Endodermal cell (in vitro differentiated cells): ENCODE results near the gene VSTM4. TPM values are rescaled to one million over a fixed set of nuclear protein-coding genes. Genes with fewer than 3 reads are reported as not detected.

Experiments
- DNase-seq: peaks from one replicate; pipeline ENCODE4 v3.0.0-alpha.2; 2017
- H3K27ac ChIP-seq: 2 replicates; pipeline ENCODE4 v1.5.1; 2013; ENCODE audit warnings: mild to moderate bottlenecking, low read depth, low read length, moderate library complexity
- H3K27me3 ChIP-seq: 2 replicates; pipeline ENCODE4 v1.6.1; 2013; ENCODE audit warnings: mild to moderate bottlenecking, low read length, moderate library complexity; ENCODE audit not compliant: insufficient read depth, control insufficient read depth, poor library complexity, severe bottlenecking
- H3K36me3 ChIP-seq: 2 replicates; pipeline ENCODE4 v1.7.0; 2013; ENCODE audit warnings: mild to moderate bottlenecking, low read length, moderate library complexity; ENCODE audit not compliant: control insufficient read depth, insufficient read depth
- H3K4me1 ChIP-seq: one replicate; pipeline ENCODE4 v1.7.0; 2013; ENCODE audit warnings: low read length; ENCODE audit not compliant: control insufficient read depth, insufficient read depth
- H3K4me3 ChIP-seq: 2 replicates; pipeline ENCODE4 v1.5.1; 2013; ENCODE audit warnings: mild to moderate bottlenecking, low read length, moderate library complexity
- H3K9ac ChIP-seq: 2 replicates; pipeline ENCODE4 v1.6.1; 2013; ENCODE audit warnings: mild to moderate bottlenecking, low read length, moderate library complexity; ENCODE audit not compliant: poor library complexity, severe bottlenecking; ENCODE audit errors: extremely low read depth
- H3K9me3 ChIP-seq: 2 replicates; pipeline ENCODE4 v1.6.1; 2013; ENCODE audit warnings: mild to moderate bottlenecking, low read length, moderate library complexity; ENCODE audit not compliant: control insufficient read depth
- H3K27ac Mint-ChIP-seq: 2 replicates; pipeline ENCODE4 v1.8.0; 2020; ENCODE audit warnings: mixed read lengths
- H3K27me3 Mint-ChIP-seq: 2 replicates; pipeline ENCODE4 v1.8.0; 2021; ENCODE audit warnings: mild to moderate bottlenecking, mixed read lengths; ENCODE audit not compliant: insufficient read depth
- H3K36me3 Mint-ChIP-seq: 2 replicates; pipeline ENCODE4 v1.8.0; 2020; ENCODE audit warnings: low read depth, mixed read lengths
- H3K4me1 Mint-ChIP-seq: 2 replicates; pipeline ENCODE4 v1.8.0; 2020; ENCODE audit warnings: mixed read lengths
- H3K4me3 Mint-ChIP-seq: 2 replicates; pipeline ENCODE4 v1.8.0; 2020; ENCODE audit warnings: mild to moderate bottlenecking, moderate library complexity, mixed read lengths
- H3K9me3 Mint-ChIP-seq: 2 replicates; pipeline ENCODE4 v1.8.0; 2020; ENCODE audit warnings: mild to moderate bottlenecking, mixed read lengths
- CTCF ChIP-seq: fragments of 200-600 bp; sonication (generic); conservative IDR thresholded peaks from 2 replicates; pipeline ENCODE4 v1.5.0; 2021; ENCODE audit warnings: antibody characterized with exemption, mild to moderate bottlenecking
- WGBS, 2 experiments: methylation state at CpG; one replicate each; pipeline versions ENCODE4 v1.1.5 to v1.1.7; 2013; ENCODE audit warnings: missing lambda C conversion rate in 2 of 2, mixed read lengths in 1 of 2; ENCODE audit not compliant: insufficient coverage in 1 of 2, insufficient read length in 1 of 2; 5-methylcytosine and 5-hydroxymethylcytosine counted together
- total RNA-seq, 2 donors: library from RNA; stranded (reverse); fragmentation: NEBNext Ultra II Directional in 1 of 2; extraction: Animal tissue kit (Norgen Biotek cat#: 25700) in 1 of 2; gene quantifications; 2 replicates in 1 of 2; 3 replicates in 1 of 2; pipeline ENCODE4 v1.2.1, GENCODE V29; 2021

The VSTM4 gene
- total RNA-seq, 2 donors from 2014 or later = 0.51 to 0.77 TPM

- Mint-ChIP-seq H3K27me3 (no peaks in the 10 kb centered on the region), H3K4me3 (no peak overlapping the region), H3K27ac (no peak overlapping the region), H3K36me3 (no peaks in the 10 kb centered on the region), H3K4me1 (peaks cover 4% of the 10 kb centered on the region), H3K9me3 (no peaks in the 10 kb centered on the region)
- no peak overlapping the region for H3K9ac ChIP-seq
- no peak overlapping the region for H3K27ac ChIP-seq
- no peak for DNase-seq
- H3K36me3 ChIP-seq = no peaks in the 10 kb centered on the region
- H3K4me3 ChIP-seq = no peak overlapping the region
- no peaks in the 10 kb centered on the region for H3K27me3 ChIP-seq
- 90 to 97% methylated on average over 4 to 5 of the region's 5 CpGs for WGBS, 2 experiments
- no peaks in the 10 kb centered on the region for H3K4me1 ChIP-seq
- H3K9me3 ChIP-seq = no peaks in the 10 kb centered on the region
- no peak for TF ChIP-seq CTCF
These were observed 45.5 kb upstream of the VSTM4 start for GRCh38 chr10:49160814-49161213.

- peaks cover 4% of the 10 kb centered on the region for H3K4me1 Mint-ChIP-seq
- no peak for DNase-seq
- TF ChIP-seq CTCF = no peak
- H3K4me1 ChIP-seq = no peaks in the 10 kb centered on the region
- 90% methylated on average over 5 of the region's 5 CpGs; no CpG with 5 or more reads in 1 of the 2 experiments for WGBS, 2 experiments
- H3K27me3 ChIP-seq = no peaks in the 10 kb centered on the region
- no peaks in the 10 kb centered on the region for H3K36me3 Mint-ChIP-seq
- no peaks in the 10 kb centered on the region for H3K9me3 ChIP-seq
- no peak overlapping the region for H3K27ac Mint-ChIP-seq
- H3K27ac ChIP-seq = no peak overlapping the region
- no peak overlapping the region for H3K4me3 ChIP-seq
- no peak overlapping the region for H3K9ac ChIP-seq
- no peaks in the 10 kb centered on the region for H3K36me3 ChIP-seq
- no peak overlapping the region for H3K4me3 Mint-ChIP-seq
- no peaks in the 10 kb centered on the region for H3K9me3 Mint-ChIP-seq
- no peaks in the 10 kb centered on the region for H3K27me3 Mint-ChIP-seq
These were observed 44.8 kb upstream of the VSTM4 start for GRCh38 chr10:49160110-49160509.

GRCh38 chr10:49158915-49159314 lies 43.6 kb upstream of the VSTM4 start:
- no peaks in the 10 kb centered on the region for H3K9me3 Mint-ChIP-seq
- peaks cover 4% of the 10 kb centered on the region for H3K4me1 Mint-ChIP-seq
- no peaks in the 10 kb centered on the region for H3K27me3 Mint-ChIP-seq
- H3K4me3 ChIP-seq = no peak overlapping the region
- H3K9me3 ChIP-seq = no peaks in the 10 kb centered on the region
- H3K27ac Mint-ChIP-seq = no peak overlapping the region
- no peak overlapping the region for H3K9ac ChIP-seq
- H3K27me3 ChIP-seq = no peaks in the 10 kb centered on the region
- no peaks in the 10 kb centered on the region for H3K4me1 ChIP-seq
- H3K36me3 ChIP-seq = no peaks in the 10 kb centered on the region
- H3K4me3 Mint-ChIP-seq = no peak overlapping the region
- WGBS, 2 experiments = 80 to 84% methylated on average over 1 to 2 of the region's 3 CpGs
- no peaks in the 10 kb centered on the region for H3K36me3 Mint-ChIP-seq
- DNase-seq = no peak
- no peak for TF ChIP-seq CTCF
- no peak overlapping the region for H3K27ac ChIP-seq
